ENCODE results near the gene CCDC60. TPM values are rescaled to one million over a fixed set of nuclear protein-coding genes. Genes with fewer than 3 reads are reported as not detected.
"Not testable (repeated sequence)": the region's sequence is repeated elsewhere in the genome, so short reads cannot be mapped to it uniquely, and the experiment has no call there.

CCDC60 gene
- total RNA-seq, 1 experiment from 2014 or later, result not detected

GRCh38 chr12:119341988-119342387 is 7.5 kb downstream of the CCDC60 start:
- Mint-ChIP-seq H3K4me3 (ENCODE audit: low read depth, unreplicated experiment) (no peak overlapping the region), H3K27me3 (ENCODE audit: unreplicated experiment) (peaks cover 25% of the 10 kb centered on the region), H3K27ac (ENCODE audit: unreplicated experiment) (no peak overlapping the region), H3K9me3 (ENCODE audit: low read depth, unreplicated experiment) (no peaks in the 10 kb centered on the region), H3K36me3 (ENCODE audit: insufficient read depth, unreplicated experiment) (no peaks in the 10 kb centered on the region), H3K4me1 (ENCODE audit: low read depth, unreplicated experiment) (no peaks in the 10 kb centered on the region)
- no peak for TF ChIP-seq CTCF (IDR thresholded peaks at IDR 0.05; ENCODE audit: unreplicated experiment)
- intact Hi-C loops (cut with micrococcal nuclease; ENCODE audit: unreplicated experiment), result no loop called here
- BruUV-seq (replicated peaks), result no TSS peak
- no peak for DNase-seq
- CTCF ChIA-PET, result no interaction called here

GRCh38 chr12:119343130-119343529 is 8.6 kb downstream of the CCDC60 start:
- CTCF ChIA-PET, result no interaction called here
- intact Hi-C loops (cut with micrococcal nuclease; ENCODE audit: unreplicated experiment), result no loop called here
- no peak overlapping the region for H3K4me3 Mint-ChIP-seq (ENCODE audit: low read depth, unreplicated experiment)
- H3K4me1 Mint-ChIP-seq (ENCODE audit: low read depth, unreplicated experiment), result no peaks in the 10 kb centered on the region
- no peak overlapping the region for H3K27ac Mint-ChIP-seq (ENCODE audit: unreplicated experiment)
- H3K36me3 Mint-ChIP-seq (ENCODE audit: insufficient read depth, unreplicated experiment), result no peaks in the 10 kb centered on the region
- no TSS peak for BruUV-seq (replicated peaks)
- TF ChIP-seq CTCF (IDR thresholded peaks at IDR 0.05; ENCODE audit: unreplicated experiment), result no peak
- peaks cover 13% of the 10 kb centered on the region for H3K27me3 Mint-ChIP-seq (ENCODE audit: unreplicated experiment)
- no peak for DNase-seq
- H3K9me3 Mint-ChIP-seq (ENCODE audit: low read depth, unreplicated experiment), result no peaks in the 10 kb centered on the region

DNA sequence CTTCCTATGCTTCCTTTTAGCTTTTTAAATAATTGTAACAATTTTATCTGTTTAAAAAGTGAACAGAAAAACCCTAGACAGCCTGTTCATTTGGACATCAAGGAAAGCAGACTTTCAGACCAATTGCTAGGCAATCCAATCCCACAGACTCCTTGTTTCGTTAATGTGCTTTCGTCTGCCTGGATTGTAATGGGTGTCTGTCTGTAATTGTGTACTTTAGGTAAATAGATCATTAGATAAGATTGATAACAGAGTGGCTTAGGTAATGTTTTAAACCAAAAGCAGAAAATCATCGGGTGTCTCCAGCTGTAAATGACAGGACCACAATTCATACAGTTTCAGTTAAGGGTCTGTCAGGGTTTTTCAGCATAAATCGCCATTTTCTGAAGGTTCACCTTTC is 19.6 kb downstream of the CCDC60 start:
- Mint-ChIP-seq H3K27ac (ENCODE audit: unreplicated experiment) (no peak overlapping the region), H3K4me3 (ENCODE audit: low read depth, unreplicated experiment) (no peak overlapping the region), H3K36me3 (ENCODE audit: insufficient read depth, unreplicated experiment) (no peaks in the 10 kb centered on the region), H3K4me1 (ENCODE audit: low read depth, unreplicated experiment) (no peaks in the 10 kb centered on the region), H3K9me3 (ENCODE audit: low read depth, unreplicated experiment) (peaks cover 3% of the 10 kb centered on the region), H3K27me3 (ENCODE audit: unreplicated experiment) (peaks cover 27% of the 10 kb centered on the region)
- intact Hi-C loops (cut with micrococcal nuclease; ENCODE audit: unreplicated experiment), result no loop called here
- DNase-seq, result no peak
- CTCF ChIA-PET, result no interaction called here
- no TSS peak for BruUV-seq (replicated peaks)
- TF ChIP-seq CTCF (IDR thresholded peaks at IDR 0.05; ENCODE audit: unreplicated experiment), result no peak

DNA sequence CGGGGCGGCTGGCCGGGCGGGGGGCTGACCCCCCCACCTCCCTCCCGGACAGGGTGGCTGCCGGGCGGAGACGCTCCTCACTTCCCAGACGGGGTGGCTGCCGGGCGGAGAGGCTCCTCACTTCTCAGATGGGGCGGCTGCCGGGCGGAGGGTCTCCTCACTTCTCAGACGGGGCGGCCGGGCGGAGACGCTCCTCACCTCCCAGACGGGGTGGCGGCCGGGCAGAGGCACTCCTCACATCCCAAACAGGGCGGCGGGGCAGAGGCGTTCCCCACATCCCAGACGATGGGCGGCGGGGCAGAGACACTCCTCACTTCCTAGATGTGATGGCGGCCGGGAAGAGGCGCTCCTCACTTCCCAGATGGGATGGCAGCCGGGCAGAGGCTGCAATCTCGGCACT is 25.8 kb downstream of the CCDC60 start:
- DNase-seq; H3K4me1 Mint-ChIP-seq (ENCODE audit: low read depth, unreplicated experiment); H3K9me3 Mint-ChIP-seq (ENCODE audit: low read depth, unreplicated experiment); BruUV-seq (replicated peaks); intact Hi-C loops (cut with micrococcal nuclease; ENCODE audit: unreplicated experiment); H3K4me3 Mint-ChIP-seq (ENCODE audit: low read depth, unreplicated experiment); CTCF ChIA-PET; H3K36me3 Mint-ChIP-seq (ENCODE audit: insufficient read depth, unreplicated experiment); H3K27ac Mint-ChIP-seq (ENCODE audit: unreplicated experiment): not testable (repeated sequence)
- H3K27me3 Mint-ChIP-seq (ENCODE audit: unreplicated experiment), result peaks cover 19% of the 10 kb centered on the region

- intact Hi-C loops (cut with micrococcal nuclease; ENCODE audit: unreplicated experiment), result no loop called here
- no TSS peak for BruUV-seq (replicated peaks)
- peaks cover 43% of the 10 kb centered on the region for H3K27me3 Mint-ChIP-seq (ENCODE audit: unreplicated experiment)
- H3K4me3 Mint-ChIP-seq (ENCODE audit: low read depth, unreplicated experiment), result no peak overlapping the region
- H3K9me3 Mint-ChIP-seq (ENCODE audit: low read depth, unreplicated experiment), result no peaks in the 10 kb centered on the region
- no peaks in the 10 kb centered on the region for H3K4me1 Mint-ChIP-seq (ENCODE audit: low read depth, unreplicated experiment)
- H3K36me3 Mint-ChIP-seq (ENCODE audit: insufficient read depth, unreplicated experiment), result no peaks in the 10 kb centered on the region
- TF ChIP-seq CTCF (IDR thresholded peaks at IDR 0.05; ENCODE audit: unreplicated experiment), result no peak
- H3K27ac Mint-ChIP-seq (ENCODE audit: unreplicated experiment), result no peak overlapping the region
- CTCF ChIA-PET, result interaction anchor here (0.6 kb wide), 1 partner anchor 115 kb away, joined by 3 read pairs; no protein-coding TSS in a partner anchor
- DNase-seq, result no peak
Measured at GRCh38 chr12:119363037-119363436, 28.5 kb downstream of the CCDC60 start.

Measured in Calu3 (cell line).